HEK293 (cell line): ENCODE results near the gene NINJ2.

ENCODE experiments used
- CTCF ChIA-PET: fragments of 350-600 bp; formaldehyde crosslinking; extraction: SDS; loops from one replicate; lab custom pipeline; 2021; ENCODE audit warnings: antibody characterized with exemption; lab: Yijun Ruan, JAX
- POLR2A ChIA-PET: fragments of 300-600 bp; formaldehyde crosslinking; extraction: SDS; loops from one replicate; lab custom pipeline; 2020; ENCODE audit warnings: antibody characterized with exemption, inconsistent platforms; lab: Yijun Ruan, JAX
- H3K27ac ChIP-seq: fragments of 200-500 bp; sonication (Bioruptor generic); 2 replicates; pipeline ENCODE4 v1.5.1; 2014; ENCODE audit warnings: low read depth, low read length, control low read depth, inconsistent platforms; ENCODE audit errors: extremely low read depth
- H3K36me3 ChIP-seq, 2 experiments: fragments of 200-500 bp in 1 of 2; sonication (Bioruptor generic) in 1 of 2; 1 replicate in 1 of 2; 2 replicates in 1 of 2; pipeline ENCODE4 v1.5.1; 2014 to 2017; ENCODE audit warnings: inconsistent platforms in 2 of 2, low read length in 2 of 2; ENCODE audit not compliant: control insufficient read depth in 2 of 2, insufficient read depth in 1 of 2
- H3K4me1 ChIP-seq: fragments of 200-500 bp; sonication (Bioruptor generic); 2 replicates; pipeline ENCODE4 v1.5.1; 2014; ENCODE audit warnings: mild to moderate bottlenecking, low read length, inconsistent platforms; ENCODE audit not compliant: control insufficient read depth, insufficient read depth
- H3K4me3 ChIP-seq: 2 replicates; pipeline ENCODE4 v1.5.1; 2011; ENCODE audit warnings: low read depth, mild to moderate bottlenecking, control low read depth, low read length, moderate library complexity
- H3K9me3 ChIP-seq: fragments of 200-500 bp; sonication (Bioruptor generic); 2 replicates; pipeline ENCODE4 v1.5.1; 2014; ENCODE audit warnings: low read depth, low read length, inconsistent platforms; ENCODE audit not compliant: control insufficient read depth, insufficient read depth
- KLF10 ChIP-seq: fragments of 450-650 bp; IDR thresholded peaks from 2 replicates; pipeline ENCODE4 v1.5.1; 2018; ENCODE audit warnings: missing biosample characterization, mild to moderate bottlenecking, missing genetic modification characterization
- MZF1 ChIP-seq: fragments of 450-650 bp; formaldehyde crosslinking; IDR thresholded peaks from 2 replicates; pipeline ENCODE4 v1.5.1; 2017; ENCODE audit warnings: missing biosample characterization, missing genetic modification characterization, borderline replicate concordance
- REPIN1 ChIP-seq: fragments of 450-650 bp; formaldehyde crosslinking; IDR thresholded peaks from 2 replicates; pipeline ENCODE4 v1.5.1; 2017; ENCODE audit warnings: missing biosample characterization, missing genetic modification characterization, low read depth
- SETDB1 ChIP-seq: IDR thresholded peaks from one replicate; pipeline ENCODE4 v1.6.1; 2017; ENCODE audit warnings: mild to moderate bottlenecking, low read length, moderate library complexity, mixed read lengths; ENCODE audit not compliant: insufficient read length
- SP2 ChIP-seq: fragments of 450-650 bp; formaldehyde crosslinking; IDR thresholded peaks from 2 replicates; pipeline ENCODE4 v1.5.1; 2016; ENCODE audit warnings: missing biosample characterization, missing genetic modification characterization
- TCF7L2 ChIP-seq: IDR thresholded peaks from 2 replicates; pipeline ENCODE4 v1.6.1; 2011; ENCODE audit warnings: low read depth, mild to moderate bottlenecking, inconsistent platforms, low read length, moderate library complexity, borderline replicate concordance
- ZBTB17 ChIP-seq: fragments of 450-650 bp; formaldehyde crosslinking; IDR thresholded peaks from 2 replicates; pipeline ENCODE4 v1.5.1; 2016; ENCODE audit warnings: missing biosample characterization, missing genetic modification characterization
- ZBTB20 ChIP-seq: fragments of 450-650 bp; formaldehyde crosslinking; IDR thresholded peaks from 2 replicates; pipeline ENCODE4 v1.5.1; 2016; ENCODE audit warnings: missing biosample characterization, missing genetic modification characterization
- ZNF133 ChIP-seq: fragments of 450-650 bp; formaldehyde crosslinking; IDR thresholded peaks from 2 replicates; pipeline ENCODE4 v1.5.1; 2016; ENCODE audit warnings: missing biosample characterization, missing genetic modification characterization
- ZNF221 ChIP-seq: fragments of 450-650 bp; formaldehyde crosslinking; IDR thresholded peaks from 2 replicates; pipeline ENCODE4 v1.5.1; 2017; ENCODE audit warnings: missing biosample characterization, missing genetic modification characterization, borderline replicate concordance
- ZNF24 ChIP-seq: fragments of 450-650 bp; formaldehyde crosslinking; IDR thresholded peaks from 2 replicates; pipeline ENCODE4 v1.5.1; 2016; ENCODE audit warnings: missing biosample characterization, missing genetic modification characterization
- ZNF521 ChIP-seq: fragments of 450-650 bp; formaldehyde crosslinking; IDR thresholded peaks from 2 replicates; pipeline ENCODE4 v1.5.1; 2017; ENCODE audit warnings: missing biosample characterization, mild to moderate bottlenecking, missing genetic modification characterization
- ZNF621 ChIP-seq: fragments of 450-650 bp; formaldehyde crosslinking; IDR thresholded peaks from 2 replicates; pipeline ENCODE4 v1.5.1; 2017; ENCODE audit warnings: missing biosample characterization, missing genetic modification characterization
- ZNF654 ChIP-seq: fragments of 450-650 bp; formaldehyde crosslinking; IDR thresholded peaks from 2 replicates; pipeline ENCODE4 v1.5.1; 2016; ENCODE audit warnings: low read depth, missing biosample characterization, missing genetic modification characterization
- ZNF664 ChIP-seq: fragments of 450-650 bp; formaldehyde crosslinking; IDR thresholded peaks from 2 replicates; pipeline ENCODE4 v1.5.1; 2016; ENCODE audit warnings: missing biosample characterization, missing genetic modification characterization
- ZNF677 ChIP-seq: fragments of 450-650 bp; IDR thresholded peaks from 2 replicates; pipeline ENCODE4 v1.5.0; 2018; ENCODE audit warnings: missing biosample characterization, mild to moderate bottlenecking, missing genetic modification characterization, moderate library complexity
- ZNF747 ChIP-seq: fragments of 450-650 bp; formaldehyde crosslinking; IDR thresholded peaks from 2 replicates; pipeline ENCODE4 v1.5.1; 2016; ENCODE audit warnings: missing biosample characterization, missing genetic modification characterization
- ZNF777 ChIP-seq: fragments of 450-650 bp; formaldehyde crosslinking; IDR thresholded peaks from 2 replicates; pipeline ENCODE4 v1.5.1; 2017; ENCODE audit warnings: missing biosample characterization, missing genetic modification characterization, borderline replicate concordance
- ZNF791 ChIP-seq: fragments of 450-650 bp; formaldehyde crosslinking; IDR thresholded peaks from 2 replicates; pipeline ENCODE4 v1.5.1; 2016; ENCODE audit warnings: missing biosample characterization, missing genetic modification characterization
- TF ChIP-seq, protein P1 (sequence below): fragments of 450-650 bp; formaldehyde crosslinking; IDR thresholded peaks from 2 replicates; pipeline ENCODE4 v1.5.1; 2016; ENCODE audit warnings: missing biosample characterization, missing genetic modification characterization
- TF ChIP-seq, protein P2 (sequence below): fragments of 450-650 bp; formaldehyde crosslinking; IDR thresholded peaks from 2 replicates; pipeline ENCODE4 v1.5.1; 2017; ENCODE audit warnings: missing biosample characterization, missing genetic modification characterization
- TF ChIP-seq, protein P3 (sequence below): fragments of 450-650 bp; formaldehyde crosslinking; IDR thresholded peaks from 2 replicates; pipeline ENCODE4 v1.5.1; 2016; ENCODE audit warnings: missing biosample characterization, missing genetic modification characterization
- TF ChIP-seq, protein P4 (sequence below): fragments of 450-650 bp; formaldehyde crosslinking; IDR thresholded peaks from 2 replicates; pipeline ENCODE4 v1.5.1; 2016; ENCODE audit warnings: missing biosample characterization, missing genetic modification characterization
- TF ChIP-seq, protein P5 (sequence below): fragments of 450-650 bp; formaldehyde crosslinking; IDR thresholded peaks from 2 replicates; pipeline ENCODE4 v1.5.1; 2017; ENCODE audit warnings: missing biosample characterization, missing genetic modification characterization

NINJ2 gene

DNA sequence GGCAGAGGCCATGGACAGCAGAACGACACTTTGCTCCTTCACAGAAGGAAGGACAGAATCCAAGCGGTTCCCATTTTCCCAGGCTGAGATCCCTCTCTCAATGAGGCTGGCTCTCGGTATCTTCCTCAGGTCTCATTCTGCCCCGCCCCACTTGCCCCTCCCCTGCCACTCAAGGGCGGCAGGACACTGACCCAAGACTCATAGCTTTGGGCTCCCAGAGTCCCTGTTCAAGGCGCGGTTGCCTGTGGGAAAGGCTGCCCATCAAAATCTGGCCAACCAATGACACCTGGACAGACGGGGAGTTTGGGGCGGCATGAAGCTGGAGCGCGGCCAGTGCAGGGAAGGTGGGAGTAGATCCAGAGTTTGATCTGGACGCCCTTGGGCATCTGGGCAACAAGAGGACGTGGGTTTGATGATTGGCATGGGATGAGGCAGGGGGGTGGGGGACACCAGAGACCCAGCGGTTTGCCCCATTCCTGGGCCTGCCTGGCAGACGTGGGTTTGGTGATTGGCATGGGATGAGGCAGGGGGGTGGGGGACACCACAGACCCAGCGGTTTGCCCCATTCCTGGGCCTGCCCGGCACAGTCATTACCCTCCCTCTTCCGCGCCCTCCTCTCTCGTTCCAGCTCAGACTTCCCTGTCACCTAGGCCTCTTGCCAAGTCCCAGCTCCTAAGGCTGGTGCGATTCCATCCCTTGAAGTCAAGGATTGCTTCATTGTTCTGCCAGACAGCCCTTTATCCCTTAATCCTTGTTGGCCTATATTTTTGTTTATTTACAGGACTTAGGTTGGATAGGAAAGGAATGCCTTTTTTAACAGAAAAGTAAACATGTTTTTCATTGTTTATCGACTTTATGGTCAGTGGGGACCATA is 92.1 kb downstream of the NINJ2 start:
- Histone ChIP-seq H3K27ac (peak overlapping the region; percentile 47), H3K9me3 (no peaks in the 10 kb centered on the region), H3K4me1 (peaks cover 9% of the 10 kb centered on the region), H3K4me3 (peak overlapping the region; percentile 63), H3K36me3 (no peaks in the 10 kb centered on the region)
- ChIA-PET CTCF (interaction anchor here (0.6 to 3.9 kb wide), 21 partner anchors 12 to 1012 kb away, joined by 3 to 39 read pairs (median 4); partner anchors contain the start of gene RAD52), POLR2A (interaction anchor here (0.7 to 1.9 kb wide), 4 partner anchors 180 to 235 kb away, joined by 3 to 11 read pairs (median 3); partner anchors contain the start of gene WNK1)
- no peak for TF ChIP-seq ZNF747 (tag by site-specific recombination)
- TF ChIP-seq, protein P1, sequence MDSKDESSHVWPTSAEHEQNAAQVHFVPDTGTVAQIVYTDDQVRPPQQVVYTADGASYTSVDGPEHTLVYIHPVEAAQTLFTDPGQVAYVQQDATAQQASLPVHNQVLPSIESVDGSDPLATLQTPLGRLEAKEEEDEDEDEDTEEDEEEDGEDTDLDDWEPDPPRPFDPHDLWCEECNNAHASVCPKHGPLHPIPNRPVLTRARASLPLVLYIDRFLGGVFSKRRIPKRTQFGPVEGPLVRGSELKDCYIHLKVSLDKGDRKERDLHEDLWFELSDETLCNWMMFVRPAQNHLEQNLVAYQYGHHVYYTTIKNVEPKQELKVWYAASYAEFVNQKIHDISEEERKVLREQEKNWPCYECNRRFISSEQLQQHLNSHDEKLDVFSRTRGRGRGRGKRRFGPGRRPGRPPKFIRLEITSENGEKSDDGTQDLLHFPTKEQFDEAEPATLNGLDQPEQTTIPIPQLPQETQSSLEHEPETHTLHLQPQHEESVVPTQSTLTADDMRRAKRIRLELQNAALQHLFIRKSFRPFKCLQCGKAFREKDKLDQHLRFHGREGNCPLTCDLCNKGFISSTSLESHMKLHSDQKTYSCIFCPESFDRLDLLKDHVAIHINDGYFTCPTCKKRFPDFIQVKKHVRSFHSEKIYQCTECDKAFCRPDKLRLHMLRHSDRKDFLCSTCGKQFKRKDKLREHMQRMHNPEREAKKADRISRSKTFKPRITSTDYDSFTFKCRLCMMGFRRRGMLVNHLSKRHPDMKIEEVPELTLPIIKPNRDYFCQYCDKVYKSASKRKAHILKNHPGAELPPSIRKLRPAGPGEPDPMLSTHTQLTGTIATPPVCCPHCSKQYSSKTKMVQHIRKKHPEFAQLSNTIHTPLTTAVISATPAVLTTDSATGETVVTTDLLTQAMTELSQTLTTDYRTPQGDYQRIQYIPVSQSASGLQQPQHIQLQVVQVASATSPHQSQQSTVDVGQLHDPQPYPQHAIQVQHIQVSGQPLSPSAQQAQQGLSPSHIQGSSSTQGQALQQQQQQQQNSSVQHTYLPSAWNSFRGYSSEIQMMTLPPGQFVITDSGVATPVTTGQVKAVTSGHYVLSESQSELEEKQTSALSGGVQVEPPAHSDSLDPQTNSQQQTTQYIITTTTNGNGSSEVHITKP (tag by site-specific recombination): peak; percentile 68
- TF ChIP-seq ZNF24 (tag by site-specific recombination): no peak
- TF ChIP-seq, protein P2, sequence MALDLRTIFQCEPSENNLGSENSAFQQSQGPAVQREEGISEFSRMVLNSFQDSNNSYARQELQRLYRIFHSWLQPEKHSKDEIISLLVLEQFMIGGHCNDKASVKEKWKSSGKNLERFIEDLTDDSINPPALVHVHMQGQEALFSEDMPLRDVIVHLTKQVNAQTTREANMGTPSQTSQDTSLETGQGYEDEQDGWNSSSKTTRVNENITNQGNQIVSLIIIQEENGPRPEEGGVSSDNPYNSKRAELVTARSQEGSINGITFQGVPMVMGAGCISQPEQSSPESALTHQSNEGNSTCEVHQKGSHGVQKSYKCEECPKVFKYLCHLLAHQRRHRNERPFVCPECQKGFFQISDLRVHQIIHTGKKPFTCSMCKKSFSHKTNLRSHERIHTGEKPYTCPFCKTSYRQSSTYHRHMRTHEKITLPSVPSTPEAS (tag by site-specific recombination): no peak
- no peak for TF ChIP-seq ZNF791
- TF ChIP-seq TCF7L2: no peak
- TF ChIP-seq ZBTB20 (tag by site-specific recombination): peak; percentile 45
- no peak for TF ChIP-seq ZNF221 (tag by site-specific recombination)
- no peak for TF ChIP-seq ZNF677 (tag by site-specific recombination)
- no peak for TF ChIP-seq ZNF664
- TF ChIP-seq, protein P3, sequence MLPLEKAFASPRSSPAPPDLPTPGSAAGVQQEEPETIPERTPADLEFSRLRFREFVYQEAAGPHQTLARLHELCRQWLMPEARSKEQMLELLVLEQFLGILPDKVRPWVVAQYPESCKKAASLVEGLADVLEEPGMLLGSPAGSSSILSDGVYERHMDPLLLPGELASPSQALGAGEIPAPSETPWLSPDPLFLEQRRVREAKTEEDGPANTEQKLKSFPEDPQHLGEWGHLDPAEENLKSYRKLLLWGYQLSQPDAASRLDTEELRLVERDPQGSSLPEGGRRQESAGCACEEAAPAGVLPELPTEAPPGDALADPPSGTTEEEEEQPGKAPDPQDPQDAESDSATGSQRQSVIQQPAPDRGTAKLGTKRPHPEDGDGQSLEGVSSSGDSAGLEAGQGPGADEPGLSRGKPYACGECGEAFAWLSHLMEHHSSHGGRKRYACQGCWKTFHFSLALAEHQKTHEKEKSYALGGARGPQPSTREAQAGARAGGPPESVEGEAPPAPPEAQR: no peak
- 0 out of 2 replicates have a peak, but pooled peaks have one; percentile 22 for TF ChIP-seq ZBTB17 (tag by site-specific recombination)
- TF ChIP-seq KLF10: no peak
- TF ChIP-seq ZNF521 (tag by site-specific recombination): no peak
- TF ChIP-seq SP2 (tag by site-specific recombination): peak; percentile 40
- no peak for TF ChIP-seq ZNF654 (tag by site-specific recombination)
- TF ChIP-seq MZF1 (tag by site-specific recombination): no peak
- no peak for TF ChIP-seq ZNF133 (tag by site-specific recombination)
- no peak for TF ChIP-seq ZNF621 (tag by site-specific recombination)
- TF ChIP-seq ZNF777 (tag by site-specific recombination): no peak
- TF ChIP-seq, protein P4, sequence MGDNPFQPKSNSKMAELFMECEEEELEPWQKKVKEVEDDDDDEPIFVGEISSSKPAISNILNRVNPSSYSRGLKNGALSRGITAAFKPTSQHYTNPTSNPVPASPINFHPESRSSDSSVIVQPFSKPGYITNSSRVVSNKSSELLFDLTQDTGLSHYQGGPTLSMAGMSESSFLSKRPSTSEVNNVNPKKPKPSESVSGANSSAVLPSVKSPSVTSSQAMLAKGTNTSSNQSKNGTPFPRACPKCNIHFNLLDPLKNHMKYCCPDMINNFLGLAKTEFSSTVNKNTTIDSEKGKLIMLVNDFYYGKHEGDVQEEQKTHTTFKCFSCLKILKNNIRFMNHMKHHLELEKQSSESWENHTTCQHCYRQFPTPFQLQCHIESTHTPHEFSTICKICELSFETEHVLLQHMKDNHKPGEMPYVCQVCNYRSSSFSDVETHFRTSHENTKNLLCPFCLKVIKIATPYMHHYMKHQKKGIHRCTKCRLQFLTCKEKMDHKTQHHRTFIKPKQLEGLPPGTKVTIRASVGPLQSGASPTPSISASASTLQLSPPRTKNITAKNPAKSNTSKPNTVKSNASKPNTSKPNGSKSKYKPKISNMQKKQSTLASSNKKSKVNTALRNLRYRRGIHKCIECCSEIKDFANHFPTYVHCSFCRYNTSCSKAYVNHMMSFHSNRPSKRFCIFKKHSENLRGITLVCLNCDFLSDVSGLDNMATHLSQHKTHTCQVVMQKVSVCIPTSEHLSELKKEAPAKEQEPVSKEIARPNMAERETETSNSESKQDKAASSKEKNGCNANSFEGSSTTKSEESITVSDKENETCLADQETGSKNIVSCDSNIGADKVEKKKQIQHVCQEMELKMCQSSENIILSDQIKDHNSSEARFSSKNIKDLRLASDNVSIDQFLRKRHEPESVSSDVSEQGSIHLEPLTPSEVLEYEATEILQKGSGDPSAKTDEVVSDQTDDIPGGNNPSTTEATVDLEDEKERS (tag by site-specific recombination): no peak
- TF ChIP-seq SETDB1: no peak
- TF ChIP-seq, protein P5, sequence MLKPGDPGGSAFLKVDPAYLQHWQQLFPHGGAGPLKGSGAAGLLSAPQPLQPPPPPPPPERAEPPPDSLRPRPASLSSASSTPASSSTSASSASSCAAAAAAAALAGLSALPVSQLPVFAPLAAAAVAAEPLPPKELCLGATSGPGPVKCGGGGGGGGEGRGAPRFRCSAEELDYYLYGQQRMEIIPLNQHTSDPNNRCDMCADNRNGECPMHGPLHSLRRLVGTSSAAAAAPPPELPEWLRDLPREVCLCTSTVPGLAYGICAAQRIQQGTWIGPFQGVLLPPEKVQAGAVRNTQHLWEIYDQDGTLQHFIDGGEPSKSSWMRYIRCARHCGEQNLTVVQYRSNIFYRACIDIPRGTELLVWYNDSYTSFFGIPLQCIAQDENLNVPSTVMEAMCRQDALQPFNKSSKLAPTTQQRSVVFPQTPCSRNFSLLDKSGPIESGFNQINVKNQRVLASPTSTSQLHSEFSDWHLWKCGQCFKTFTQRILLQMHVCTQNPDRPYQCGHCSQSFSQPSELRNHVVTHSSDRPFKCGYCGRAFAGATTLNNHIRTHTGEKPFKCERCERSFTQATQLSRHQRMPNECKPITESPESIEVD (tag by site-specific recombination): peak; percentile 76
- TF ChIP-seq REPIN1: no peak
